GM12878 (cell line): Measurements from ENCODE around the gene LEKR1. TPM values are rescaled to one million over a fixed set of nuclear protein-coding genes. Genes with fewer than 3 reads are reported as not detected.
A peak's percentile ranks its signal among the peaks of the same experiment; 100 is the strongest.

Source experiments
- CBX3 ChIP-seq: fragments of 200-600 bp; sonication (generic); IDR thresholded peaks from 2 replicates; pipeline ENCODE4 v1.6.1; 2016; ENCODE audit warnings: low read depth, borderline replicate concordance
- CHD2 ChIP-seq: IDR thresholded peaks from 2 replicates; pipeline ENCODE4 v1.6.1; 2011; ENCODE audit warnings: low read depth, low read length, improper control_type of control experiment, borderline replicate concordance
- CHD4 ChIP-seq: fragments of 200-600 bp; sonication (generic); IDR thresholded peaks from 2 replicates; pipeline ENCODE4 v1.6.1; 2016; ENCODE audit warnings: mild to moderate bottlenecking
- CREM ChIP-seq: IDR thresholded peaks from 2 replicates; pipeline ENCODE4 v1.6.1; 2014; ENCODE audit warnings: antibody characterized with exemption, low read depth
- MYB ChIP-seq: fragments of 150-350 bp; IDR thresholded peaks from 2 replicates; pipeline ENCODE4 v1.6.1; 2014; ENCODE audit warnings: mild to moderate bottlenecking, low read depth, low read length, borderline replicate concordance
- PBX3 ChIP-seq: IDR thresholded peaks from 2 replicates; pipeline ENCODE4 v1.6.1; 2011; ENCODE audit warnings: mild to moderate bottlenecking, low read depth, low read length, moderate library complexity; ENCODE audit not compliant: insufficient replicate concordance
- RAD51 ChIP-seq: fragments of 450-650 bp; IDR thresholded peaks from 2 replicates; pipeline ENCODE4 v1.6.1; 2016; ENCODE audit warnings: moderate library complexity, mild to moderate bottlenecking, inconsistent platforms
- polyA plus RNA-seq, 11 experiments: library from polyadenylated mRNA; depleted of rRNA in 4 of 11; unstranded in 6 of 11; stranded (reverse) in 5 of 11; fragments of >200 nt; fragmentation: Nextera tagmentation in 4 of 11; fragmentation: Illumina TruSeq in 1 of 11; extraction: Ambion mirVana in 4 of 11; extraction: Trizol in 1 of 11; gene quantifications; 1 replicate in 1 of 11; 2 replicates in 10 of 11; pipeline versions ENCODE4 v1.2.1 to v1.2.3, GENCODE V29; 2011 to 2016; ENCODE audit warnings: inconsistent platforms in 2 of 11, missing spikeins in 2 of 11, low read depth in 1 of 11
- total RNA-seq, 4 experiments: library from RNA; depleted of rRNA in 3 of 4; stranded (reverse); fragments of >200 nt in 3 of 4; fragmentation: Illumina TruSeq in 1 of 4; extraction: Trizol in 1 of 4; gene quantifications; 2 replicates each; pipeline versions ENCODE4 v1.2.1 to v1.2.3, GENCODE V29; 2013 to 2021
- TF ChIP-seq, protein P1 (sequence below): fragments of 450-650 bp; IDR thresholded peaks from 2 replicates; pipeline ENCODE4 v1.6.1; 2017; ENCODE audit warnings: low read depth, mild to moderate bottlenecking, moderate library complexity

The LEKR1 gene
- total and polyA plus RNA-seq, 10 of the 15 experiments (the other 5 are each of a cell fraction or from before 2014, with no cell fraction given), result 0.48 to 3.2 (median 1.3) TPM

DNA sequence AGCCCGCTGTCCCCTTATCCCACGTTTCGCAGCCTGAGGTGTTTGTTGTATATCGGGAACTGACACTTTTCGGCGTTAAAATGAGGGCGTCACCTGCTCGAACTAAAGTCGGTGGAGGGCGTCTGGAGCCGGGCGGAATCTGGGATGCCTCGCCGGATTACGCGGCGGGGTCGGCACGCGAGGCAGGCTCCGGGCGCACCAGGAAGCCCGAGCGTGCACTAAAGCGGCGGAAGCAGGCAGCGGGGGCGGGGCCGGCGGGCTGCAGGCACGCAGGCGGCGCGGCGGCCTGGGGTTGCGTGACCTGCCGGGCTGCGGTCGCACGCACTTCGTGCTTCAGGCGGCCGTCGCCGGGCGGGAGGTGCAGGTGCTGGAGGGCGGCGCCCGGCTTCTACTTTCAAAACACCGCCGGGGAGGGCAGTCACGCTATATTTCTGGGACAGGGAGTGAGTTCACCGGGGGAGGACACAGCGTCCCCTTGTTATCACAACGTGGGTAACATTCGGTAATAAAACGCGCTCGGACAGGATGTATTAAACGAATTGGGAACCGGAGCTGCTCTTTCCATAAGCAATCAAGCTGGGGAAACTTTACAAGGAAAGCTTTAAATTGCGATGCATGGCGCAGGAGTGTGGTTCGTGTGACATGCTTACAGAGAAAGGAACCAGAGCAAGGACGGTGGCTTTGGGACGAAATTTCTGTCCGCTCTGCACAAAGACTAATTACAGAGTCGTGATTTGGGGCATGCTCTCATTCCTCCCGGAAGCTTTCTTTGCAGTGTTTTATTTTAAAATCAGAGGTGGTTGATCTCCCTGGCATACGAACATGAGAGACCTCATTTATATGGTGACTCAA lies 9.1 kb upstream of the LEKR1 start (continued):
- TF ChIP-seq MYB (peak; percentile 69; the same call in 1 of the 2 replicates), RAD51 (no peak), PBX3 (peak; percentile 71), CHD2 (peak; percentile 95), CBX3 (no peak), CREM (peak; percentile 97), CHD4 (no peak)
- TF ChIP-seq, protein P1, sequence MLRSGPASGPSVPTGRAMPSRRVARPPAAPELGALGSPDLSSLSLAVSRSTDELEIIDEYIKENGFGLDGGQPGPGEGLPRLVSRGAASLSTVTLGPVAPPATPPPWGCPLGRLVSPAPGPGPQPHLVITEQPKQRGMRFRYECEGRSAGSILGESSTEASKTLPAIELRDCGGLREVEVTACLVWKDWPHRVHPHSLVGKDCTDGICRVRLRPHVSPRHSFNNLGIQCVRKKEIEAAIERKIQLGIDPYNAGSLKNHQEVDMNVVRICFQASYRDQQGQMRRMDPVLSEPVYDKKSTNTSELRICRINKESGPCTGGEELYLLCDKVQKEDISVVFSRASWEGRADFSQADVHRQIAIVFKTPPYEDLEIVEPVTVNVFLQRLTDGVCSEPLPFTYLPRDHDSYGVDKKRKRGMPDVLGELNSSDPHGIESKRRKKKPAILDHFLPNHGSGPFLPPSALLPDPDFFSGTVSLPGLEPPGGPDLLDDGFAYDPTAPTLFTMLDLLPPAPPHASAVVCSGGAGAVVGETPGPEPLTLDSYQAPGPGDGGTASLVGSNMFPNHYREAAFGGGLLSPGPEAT, result 0 out of 2 replicates have a peak, but pooled peaks have one; percentile 10
